SK-N-MC (cell line): ENCODE measurements around the gene CLSTN1.

Experiments
- EZH2 ChIP-seq: fragments of 200-600 bp; sonication (generic); IDR thresholded peaks from one replicate; pipeline ENCODE4 v1.6.1; 2017; ENCODE audit warnings: antibody characterized with exemption
- FOXP2 ChIP-seq: optimal IDR thresholded peaks from 2 replicates; pipeline ENCODE3; 2011; ENCODE audit warnings: mild to moderate bottlenecking, moderate library complexity; ENCODE audit not compliant: insufficient read depth; ENCODE audit errors: extremely low read length, control extremely low read depth
- POLR2AphosphoS5 ChIP-seq: IDR thresholded peaks from 2 replicates; pipeline ENCODE4 v1.6.1; 2012; ENCODE audit warnings: mild to moderate bottlenecking, low read depth, low read length, borderline replicate concordance

GRCh38 chr1:9787702-9788101, 36.1 kb downstream of the CLSTN1 start:
- TF ChIP-seq EZH2 (no peak), POLR2AphosphoS5 (no peak), FOXP2 (no peak)
